NK-92 treated with Interleukin-12 subunit alpha and Interleukin-12 subunit beta, amount 100 ng/mL, for 24 hours (cell line): Measurements from ENCODE around the gene ANKRD42.
A peak's percentile ranks its signal among the peaks of the same experiment; 100 is the strongest.

ENCODE experiments used
- DNase-seq: peaks from one replicate; lab custom pipeline; 2025; lab: John Stamatoyannopoulos, UW

The ANKRD42 gene

GRCh38 chr11:83193315-83194280 lies at the start of gene ANKRD42:
Gene ANKRD42, plus strand, starts transcription at chr11:83193712. Its CDS starts 959 bp downstream, at chr11:83194671.
- peak; percentile 72 for DNase-seq

GRCh38 chr11:83147895-83148294 lies 45.6 kb upstream of the ANKRD42 start:
- no peak for DNase-seq

- no peak for DNase-seq
Measured at GRCh38 chr11:83150450-83150849, 43.1 kb upstream of the ANKRD42 start.

- no peak for DNase-seq
Measured at GRCh38 chr11:83151274-83151977, 42.1 kb upstream of the ANKRD42 start.

- no peak for DNase-seq
Measured at GRCh38 chr11:83152264-83152663, 41.2 kb upstream of the ANKRD42 start.

- DNase-seq, result no peak
Measured at GRCh38 chr11:83153764-83154163, 39.7 kb upstream of the ANKRD42 start.

GRCh38 chr11:83156144-83156995 lies 37.1 kb upstream of the ANKRD42 start:
- DNase-seq, result peak; percentile 100

GRCh38 chr11:83156996-83157593 lies 36.4 kb upstream of the ANKRD42 start, which contains the start of gene PCF11:
Gene PCF11, plus strand, starts transcription at chr11:83157131. Its CDS starts 309 bp downstream, at chr11:83157440.
- DNase-seq, result no peak

- DNase-seq, result peak; percentile 28
Measured at GRCh38 chr11:83157594-83158356, 35.7 kb upstream of the ANKRD42 start.

GRCh38 chr11:83158357-83158786 lies 35.1 kb upstream of the ANKRD42 start:
- DNase-seq, result no peak

- no peak for DNase-seq
Measured at GRCh38 chr11:83158965-83159901, 34.3 kb upstream of the ANKRD42 start.

GRCh38 chr11:83159902-83160865 lies 33.3 kb upstream of the ANKRD42 start:
- no peak for DNase-seq

- no peak for DNase-seq
Measured at GRCh38 chr11:83161610-83162199, 31.8 kb upstream of the ANKRD42 start.

- no peak for DNase-seq
Measured at GRCh38 chr11:83162377-83162776, 31.1 kb upstream of the ANKRD42 start.

- no peak for DNase-seq
Measured at GRCh38 chr11:83166193-83166866, 27.2 kb upstream of the ANKRD42 start.

- DNase-seq, result no peak
Measured at GRCh38 chr11:83168756-83169155, 24.8 kb upstream of the ANKRD42 start.

GRCh38 chr11:83170865-83171264 lies 22.6 kb upstream of the ANKRD42 start:
- no peak for DNase-seq
